ENCODE measurements around the gene PADI2.

DNA sequence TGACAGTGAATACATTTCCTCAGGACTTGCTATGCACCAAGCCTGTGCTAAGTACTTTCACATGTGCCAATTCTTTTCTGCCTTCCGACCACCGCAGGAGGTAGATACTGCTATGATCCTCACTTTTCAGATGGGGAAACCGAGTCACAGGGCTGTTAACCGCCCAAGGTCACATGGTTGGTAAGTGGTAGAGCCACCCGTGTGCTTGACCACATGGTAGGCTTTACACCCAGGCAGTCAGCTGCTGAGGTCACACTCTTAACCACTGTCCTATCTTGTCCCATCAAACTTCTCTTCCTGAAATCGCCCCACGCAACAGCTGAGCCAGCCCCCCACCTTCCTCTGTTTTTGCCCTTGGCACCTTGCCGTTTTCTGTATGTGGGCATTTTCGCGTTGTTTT is 34.5 kb downstream of the PADI2 start:
- TF ChIP-seq, protein P1, sequence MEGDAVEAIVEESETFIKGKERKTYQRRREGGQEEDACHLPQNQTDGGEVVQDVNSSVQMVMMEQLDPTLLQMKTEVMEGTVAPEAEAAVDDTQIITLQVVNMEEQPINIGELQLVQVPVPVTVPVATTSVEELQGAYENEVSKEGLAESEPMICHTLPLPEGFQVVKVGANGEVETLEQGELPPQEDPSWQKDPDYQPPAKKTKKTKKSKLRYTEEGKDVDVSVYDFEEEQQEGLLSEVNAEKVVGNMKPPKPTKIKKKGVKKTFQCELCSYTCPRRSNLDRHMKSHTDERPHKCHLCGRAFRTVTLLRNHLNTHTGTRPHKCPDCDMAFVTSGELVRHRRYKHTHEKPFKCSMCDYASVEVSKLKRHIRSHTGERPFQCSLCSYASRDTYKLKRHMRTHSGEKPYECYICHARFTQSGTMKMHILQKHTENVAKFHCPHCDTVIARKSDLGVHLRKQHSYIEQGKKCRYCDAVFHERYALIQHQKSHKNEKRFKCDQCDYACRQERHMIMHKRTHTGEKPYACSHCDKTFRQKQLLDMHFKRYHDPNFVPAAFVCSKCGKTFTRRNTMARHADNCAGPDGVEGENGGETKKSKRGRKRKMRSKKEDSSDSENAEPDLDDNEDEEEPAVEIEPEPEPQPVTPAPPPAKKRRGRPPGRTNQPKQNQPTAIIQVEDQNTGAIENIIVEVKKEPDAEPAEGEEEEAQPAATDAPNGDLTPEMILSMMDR (IDR thresholded peaks at IDR 0.05) = no peak
- TF ChIP-seq POLR2A (IDR thresholded peaks at IDR 0.05) = no peak

Data from body of pancreas (tissue), 4 donors.